Cerebellar cortex (tissue), 1 donor: ENCODE data around the gene NR1H3.
"Not testable (repeated sequence)": the region's sequence is repeated elsewhere in the genome, so short reads cannot be mapped to it uniquely, and the experiment has no call there.

ENCODE experiments used
- DNase-seq: peaks from one replicate; pipeline ENCODE4 v3.0.0-alpha.2; 2015; ENCODE audit warnings: low spot score

NR1H3 gene

DNA sequence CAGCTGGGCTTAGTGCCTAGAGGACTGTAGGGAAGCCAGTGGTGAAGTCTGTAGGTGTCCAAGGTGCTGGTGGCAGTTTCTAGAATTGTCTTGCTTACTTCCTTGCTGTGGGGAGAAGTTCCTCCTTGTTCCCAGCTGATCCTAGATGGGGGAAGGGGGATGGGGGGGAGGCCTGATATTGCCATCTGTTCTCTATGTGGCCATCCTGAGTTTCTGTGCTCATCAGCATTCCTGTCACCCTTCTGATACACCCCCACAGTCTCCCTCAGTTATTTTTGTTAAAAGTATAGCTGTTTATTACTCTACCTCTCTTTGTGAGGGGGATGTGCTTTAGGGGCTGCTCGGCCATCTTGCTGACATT, 48.7 kb downstream of the NR1H3 start:
- DNase-seq = no peak

DNA sequence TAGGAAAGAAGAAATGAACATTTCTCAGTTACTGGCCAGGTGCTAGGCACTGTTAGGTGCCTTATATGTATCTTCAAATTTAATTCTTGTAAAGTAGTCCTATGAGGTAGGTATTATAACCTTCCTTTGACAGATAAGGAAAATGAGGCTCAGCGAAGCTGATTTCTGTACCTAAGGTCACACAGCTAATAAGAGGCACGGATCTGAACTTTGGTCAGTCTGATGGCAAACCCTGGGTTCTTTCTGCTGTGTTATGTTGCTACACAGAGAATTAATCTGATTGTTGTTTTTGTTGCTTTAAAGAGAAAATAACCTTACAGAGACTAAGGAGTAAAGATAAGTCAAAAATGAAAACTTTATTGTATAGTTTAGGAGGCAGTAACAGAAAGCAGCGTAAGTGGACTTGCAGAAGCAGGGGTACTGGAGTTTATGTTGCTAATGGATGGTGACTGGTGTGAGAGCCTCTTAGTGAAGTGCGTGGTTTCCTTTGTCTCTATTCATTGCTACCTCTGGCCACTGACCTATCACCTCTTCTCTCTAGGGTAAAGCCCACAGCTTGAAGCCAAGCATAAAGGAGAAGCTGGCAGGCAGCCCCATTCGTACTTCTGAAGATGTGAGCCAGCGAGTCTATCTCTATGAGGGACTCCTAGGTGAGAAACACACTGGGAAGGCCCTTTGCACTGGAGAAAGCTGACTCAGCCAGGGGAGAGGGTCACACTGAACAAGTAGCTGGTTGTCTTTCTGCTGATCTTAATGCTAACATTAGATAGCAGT, 50.4 kb downstream of the NR1H3 start:
- DNase-seq = no peak

GRCh38 chr11:47314992-47315391, 57.2 kb downstream of the NR1H3 start:
- no peak for DNase-seq

DNA sequence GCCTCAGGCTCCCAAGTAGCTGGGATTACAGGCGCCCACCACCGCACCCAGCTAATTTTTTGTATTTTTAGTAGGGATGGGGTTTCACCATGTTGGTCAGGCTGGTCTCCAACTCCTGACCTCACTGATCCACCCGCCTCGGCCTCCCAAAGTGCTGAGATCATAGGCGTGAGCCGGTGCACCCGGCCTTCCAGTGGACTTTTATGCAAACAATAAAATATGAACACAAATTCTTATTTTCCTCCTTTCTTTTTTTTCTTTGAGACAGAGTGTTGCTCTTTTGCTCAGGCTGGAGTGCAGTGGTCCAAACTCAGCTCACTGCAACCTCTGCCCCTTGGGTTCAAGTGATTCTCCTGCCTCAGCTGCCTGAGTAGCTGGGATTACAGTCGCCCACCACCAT, 58.7 kb downstream of the NR1H3 start:
- DNase-seq = not testable (repeated sequence)

GRCh38 chr11:47317064-47317828, 59.5 kb downstream of the NR1H3 start:
- no peak for DNase-seq

- no peak for DNase-seq
Measured at GRCh38 chr11:47318166-47318565, 60.4 kb downstream of the NR1H3 start.
